ENCODE results near the gene PPIB.
"Not testable (repeated sequence)": the region's sequence is repeated elsewhere in the genome, so short reads cannot be mapped to it uniquely, and the experiment has no call there.

PPIB gene

GRCh38 chr15:64137226-64137833, 25.5 kb downstream of the PPIB start:
- no peak for DNase-seq

- no peak for DNase-seq
These were observed 26.5 kb downstream of the PPIB start for GRCh38 chr15:64136347-64136746.

GRCh38 chr15:64134345-64134829, 28.4 kb downstream of the PPIB start:
- DNase-seq = no peak

- no peak for DNase-seq
These were observed 29.0 kb downstream of the PPIB start for GRCh38 chr15:64133623-64134344.

GRCh38 chr15:64132217-64132616, 30.6 kb downstream of the PPIB start:
- no peak for DNase-seq

- no peak for DNase-seq
These were observed 31.3 kb downstream of the PPIB start for GRCh38 chr15:64131547-64131946.

GRCh38 chr15:64130159-64130558, 32.7 kb downstream of the PPIB start:
- DNase-seq = no peak

- no peak for DNase-seq
These were observed 35.1 kb downstream of the PPIB start for GRCh38 chr15:64127521-64128270.

GRCh38 chr15:64125978-64126377, 36.8 kb downstream of the PPIB start:
- no peak for DNase-seq

GRCh38 chr15:64122936-64123351, 39.9 kb downstream of the PPIB start:
- DNase-seq = no peak

GRCh38 chr15:64122444-64122843, 40.4 kb downstream of the PPIB start:
- no peak for DNase-seq

GRCh38 chr15:64121614-64122013, 41.2 kb downstream of the PPIB start:
- DNase-seq = no peak

GRCh38 chr15:64120322-64120721, 42.5 kb downstream of the PPIB start:
- not testable (repeated sequence) for DNase-seq

GRCh38 chr15:64117759-64118487, 44.9 kb downstream of the PPIB start:
- DNase-seq = no peak

GRCh38 chr15:64112904-64113303, 49.9 kb downstream of the PPIB start:
- DNase-seq = no peak

GRCh38 chr15:64112073-64112772, 50.6 kb downstream of the PPIB start:
- DNase-seq = no peak

GRCh38 chr15:64111679-64112050, 51.2 kb downstream of the PPIB start:
- DNase-seq = no peak

- no peak for DNase-seq
These were observed 51.7 kb downstream of the PPIB start for GRCh38 chr15:64110950-64111678.

GRCh38 chr15:64110108-64110701, 52.6 kb downstream of the PPIB start:
- not testable (repeated sequence) for DNase-seq

- no peak for DNase-seq
These were observed 55.5 kb downstream of the PPIB start for GRCh38 chr15:64107337-64107736.
